Endothelial cell of umbilical vein (primary cell): ENCODE results near the gene BTAF1. TPM values are rescaled to one million over a fixed set of nuclear protein-coding genes. Genes with fewer than 3 reads are reported as not detected.

Experiments
- BruUV-seq: library from RNA; stranded (reverse); fragments of 400-500 nt; replicated peaks from 2 replicates; lab custom pipeline; 2021; lab: Mats Ljungman, UMichigan
- CTCF ChIA-PET: fragments of 300-600, 350-600 bp; sonication (Branson Sonifier 250); formaldehyde crosslinking; loops from one replicate; lab custom pipeline; 2021; ENCODE audit warnings: antibody characterized with exemption, inconsistent platforms; lab: Charles Lee
- POLR2A ChIA-PET: fragments of 300-600, 350-600 bp; sonication (Branson Sonifier 250); formaldehyde crosslinking; loops from one replicate; lab custom pipeline; 2021; ENCODE audit warnings: antibody characterized with exemption, inconsistent platforms; lab: Charles Lee
- DNase-seq: peaks from one replicate; pipeline ENCODE4 v3.0.0-alpha.2; 2011; ENCODE audit warnings: low read depth, low spot score
- FAIRE-seq: peaks from 2 replicates; lab custom pipeline; 2011; peaks lifted over from hg19 to GRCh38; lab: Jason Lieb, UNC
- H2AFZ ChIP-seq: 2 replicates; pipeline ENCODE4 v1.6.0; 2012; ENCODE audit warnings: low read depth, low read length, control low read depth, inconsistent platforms
- H3K27ac ChIP-seq: 2 replicates; pipeline ENCODE4 v1.5.1; 2011; ENCODE audit warnings: low read depth, mild to moderate bottlenecking, control low read depth, low read length, moderate library complexity; ENCODE audit not compliant: insufficient read depth
- H3K27me3 ChIP-seq, 2 experiments: 2 replicates each; pipeline versions ENCODE4 v1.6.0 to v1.6.1; 2011; ENCODE audit warnings: low read length in 2 of 2, mixed read lengths in 1 of 2; ENCODE audit not compliant: control insufficient read depth in 2 of 2, insufficient read depth in 2 of 2
- H3K36me3 ChIP-seq, 2 experiments: 2 replicates in 1 of 2; 3 replicates in 1 of 2; pipeline ENCODE4 v1.5.1; 2011; ENCODE audit warnings: low read length in 2 of 2, mild to moderate bottlenecking in 1 of 2, moderate library complexity in 1 of 2; ENCODE audit not compliant: control insufficient read depth in 2 of 2, insufficient read depth in 2 of 2; ENCODE audit errors: extremely low read depth in 1 of 2
- H3K4me1 ChIP-seq: 3 replicates; pipeline ENCODE4 v1.5.1; 2011; ENCODE audit warnings: mild to moderate bottlenecking, low read length; ENCODE audit not compliant: control insufficient read depth, insufficient read depth; ENCODE audit errors: extremely low read depth
- H3K4me2 ChIP-seq: 2 replicates; pipeline ENCODE4 v1.6.1; 2011; ENCODE audit warnings: low read length, control low read depth, mixed read lengths; ENCODE audit not compliant: insufficient read depth
- H3K4me3 ChIP-seq, 3 experiments: fragments of 200-600 bp in 1 of 3; sonication (generic), shearing (Covaris generic) in 1 of 3; replicated peaks in 1 of 3; 2 replicates each; pipeline ENCODE4 v1.5.1; 2011 to 2016; ENCODE audit warnings: control low read depth in 3 of 3, low read length in 3 of 3, mild to moderate bottlenecking in 2 of 3, inconsistent platforms in 1 of 3, low read depth in 1 of 3, moderate library complexity in 1 of 3; ENCODE audit not compliant: insufficient read depth in 1 of 3
- H3K79me2 ChIP-seq: 2 replicates; pipeline ENCODE4 v1.6.0; 2012; ENCODE audit warnings: low read length, inconsistent platforms; ENCODE audit not compliant: control insufficient read depth, insufficient read depth
- H3K9ac ChIP-seq: replicated peaks from 2 replicates; pipeline ENCODE3; 2011; ENCODE audit warnings: low read length, control low read depth; ENCODE audit not compliant: insufficient read depth; ENCODE audit errors: extremely low read depth
- H3K9me1 ChIP-seq: replicated peaks from 3 replicates; pipeline ENCODE4 v1.6.0; 2011; ENCODE audit warnings: mild to moderate bottlenecking, low read length; ENCODE audit not compliant: control insufficient read depth, insufficient read depth; ENCODE audit errors: extremely low read depth
- H3K9me3 ChIP-seq: replicated peaks from 2 replicates; pipeline ENCODE4 v1.5.1; 2012; ENCODE audit warnings: low read length, inconsistent platforms; ENCODE audit not compliant: control insufficient read depth, insufficient read depth
- H4K20me1 ChIP-seq: replicated peaks from 2 replicates; pipeline ENCODE3; 2011; ENCODE audit warnings: mild to moderate bottlenecking, low read length; ENCODE audit not compliant: control insufficient read depth, insufficient read depth; ENCODE audit errors: extremely low read depth
- CTCF ChIP-seq, 2 donors: IDR thresholded peaks; 1 replicate in 1 of 2; 2 replicates in 1 of 2; pipeline ENCODE4 v1.5.1; 2011; ENCODE audit warnings: low read length in 2 of 2, mild to moderate bottlenecking in 2 of 2, moderate library complexity in 2 of 2, control low read depth in 1 of 2, inconsistent platforms in 1 of 2, low read depth in 1 of 2; ENCODE audit not compliant: insufficient read depth in 1 of 2; ENCODE audit errors: extremely low read depth in 1 of 2
- EZH2 ChIP-seq: IDR thresholded peaks from 2 replicates; pipeline ENCODE4 v1.6.1; 2012; ENCODE audit warnings: borderline replicate concordance, low read depth, mild to moderate bottlenecking, moderate library complexity, low read length, inconsistent platforms; ENCODE audit not compliant: severe bottlenecking
- FOS ChIP-seq: IDR thresholded peaks from 2 replicates; pipeline ENCODE4 v1.6.1; 2011; ENCODE audit warnings: mild to moderate bottlenecking, low read length, moderate library complexity, borderline replicate concordance; ENCODE audit not compliant: insufficient read depth
- GATA2 ChIP-seq: IDR thresholded peaks from 2 replicates; pipeline ENCODE4 v1.7.0; 2011; ENCODE audit warnings: low read depth, mild to moderate bottlenecking, moderate library complexity, mixed read lengths, low read length; ENCODE audit not compliant: insufficient read length, insufficient read depth
- JUN ChIP-seq: IDR thresholded peaks from 2 replicates; pipeline ENCODE4 v1.6.1; 2011; ENCODE audit warnings: borderline replicate concordance, low read depth; ENCODE audit not compliant: insufficient read length, insufficient read depth
- MYC ChIP-seq: IDR thresholded peaks from one replicate; pipeline ENCODE4 v1.6.1; 2011; ENCODE audit warnings: mild to moderate bottlenecking, low read depth, low read length
- POLR2A ChIP-seq: IDR thresholded peaks from 2 replicates; pipeline ENCODE4 v1.6.1; 2012; ENCODE audit warnings: low read depth, mild to moderate bottlenecking, control low read depth, low read length
- POLR2AphosphoS5 ChIP-seq: IDR thresholded peaks from 2 replicates; pipeline ENCODE4 v1.6.1; 2012; ENCODE audit warnings: low read depth, mild to moderate bottlenecking, control low read depth, low read length, moderate library complexity; ENCODE audit not compliant: insufficient read depth
- dilution Hi-C: fragments of 300-500 bp; cut with MboI; formaldehyde crosslinking; loops from one replicate; pipeline ENCODE4 v1.15.0; 2019; ENCODE audit warnings: low sequenced_read_pairs; ENCODE audit not compliant: extremely low pct_ligation_motif_present
- intact Hi-C: fragments of 100-400 bp; cut with micrococcal nuclease; formaldehyde crosslinking; loops from one replicate; pipeline ENCODE4 v1.10.0; 2022
- polyA plus RNA-seq, 4 experiments: library from polyadenylated mRNA; depleted of rRNA in 3 of 4; stranded (reverse) in 3 of 4; unstranded in 1 of 4; fragments of >200 nt; gene quantifications; 2 replicates each; pipeline versions ENCODE4 v1.2.1 to v1.2.3, GENCODE V29; 2011 to 2012; ENCODE audit warnings: missing spikeins in 1 of 4
- total RNA-seq: library from RNA; stranded (reverse); gene quantifications from 2 replicates; pipeline ENCODE4 v1.2.3, GENCODE V29; 2021
- TF ChIP-seq, protein P1 (sequence below): IDR thresholded peaks from 2 replicates; pipeline ENCODE4 v1.6.1; 2011; ENCODE audit not compliant: insufficient read depth, insufficient read length

The BTAF1 gene
- total and polyA plus RNA-seq, 2 donors (not counting 3 experiments of a cell fraction or from before 2014, with no cell fraction given): 9.9 to 23.1 TPM

GRCh38 chr10:92052741-92053140, 129.2 kb downstream of the BTAF1 start:
- Histone ChIP-seq H3K9me3 (no peaks in the 10 kb centered on the region), H3K27me3 (no peaks in the 10 kb centered on the region), H3K36me3 (no peaks in the 10 kb centered on the region), H3K9ac (no peak overlapping the region), H3K4me2 (no peak overlapping the region), H3K27ac (no peak overlapping the region), H4K20me1 (no peaks in the 10 kb centered on the region), H3K79me2 (no peaks in the 10 kb centered on the region), H3K4me1 (no peaks in the 10 kb centered on the region), H2AFZ (no peak overlapping the region), H3K9me1 (no peaks in the 10 kb centered on the region), H3K4me3 (no peak overlapping the region)
- no peak for DNase-seq
- FAIRE-seq: no peak
- ChIA-PET CTCF (interaction anchor here (1.4 kb wide), 1 partner anchor 15 kb away, joined by 3 read pairs; no protein-coding TSS in a partner anchor), POLR2A (no interaction called here)
- no TSS peak for BruUV-seq
- dilution Hi-C loops: no loop called here
- no peak for TF ChIP-seq JUN
- no peak for TF ChIP-seq MYC
- TF ChIP-seq, protein P1, sequence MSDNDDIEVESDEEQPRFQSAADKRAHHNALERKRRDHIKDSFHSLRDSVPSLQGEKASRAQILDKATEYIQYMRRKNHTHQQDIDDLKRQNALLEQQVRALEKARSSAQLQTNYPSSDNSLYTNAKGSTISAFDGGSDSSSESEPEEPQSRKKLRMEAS: no peak
- no peak for TF ChIP-seq POLR2AphosphoS5
- TF ChIP-seq EZH2: no peak
- TF ChIP-seq CTCF (IDR thresholded peaks at IDR 0.05; ENCODE audit: extremely low read depth in 1 of 2, insufficient read depth in 1 of 2, low read depth in 1 of 2, low read length in 2 of 2): no peak
- no peak for TF ChIP-seq FOS
- no peak for TF ChIP-seq POLR2A
- TF ChIP-seq GATA2: no peak
- intact Hi-C loops: no loop called here
